K562 (cell line): Measurements from ENCODE around the gene TGFBR3L.

Experiments used
- ARID2 ChIP-seq: fragments of 450-650 bp; IDR thresholded peaks from 2 replicates; pipeline ENCODE4 v1.6.1; 2017; ENCODE audit warnings: antibody characterized with exemption, mild to moderate bottlenecking
- BACH1 ChIP-seq: fragments of 200-800 bp; sonication (Bioruptor generic); IDR thresholded peaks from 2 replicates; pipeline ENCODE4 v1.6.1; 2016; ENCODE audit warnings: missing genetic modification characterization, missing compliant biosample characterization
- BHLHE40 ChIP-seq: IDR thresholded peaks from 2 replicates; pipeline ENCODE4 v1.6.1; 2011; ENCODE audit warnings: low read length, improper control_type of control experiment
- CCAR2 ChIP-seq: fragments of 200-400 bp; formaldehyde crosslinking; IDR thresholded peaks from 2 replicates; pipeline ENCODE4 v1.6.1; 2017; ENCODE audit warnings: mild to moderate bottlenecking, low read depth, low read length
- NFE2 ChIP-seq: IDR thresholded peaks from 2 replicates; pipeline ENCODE4 v1.6.1; 2014; ENCODE audit warnings: antibody characterized with exemption, low read depth
- POLR2A ChIP-seq: fragments of 450-650 bp; conservative IDR thresholded peaks from 2 replicates; pipeline ENCODE4 v1.6.1; 2016
- SRF ChIP-seq, 2 experiments: fragments of 250-450, 450-650 bp in 1 of 2; sonication (Bioruptor Pico) in 1 of 2; sonication (generic) in 1 of 2; formaldehyde crosslinking; IDR thresholded peaks; 2 replicates each; pipeline versions ENCODE4 v1.5.0 to v1.5.1; 2020 to 2022; ENCODE audit warnings: mild to moderate bottlenecking in 1 of 2, missing genetic modification reagents in 1 of 2
- ZNF124 ChIP-seq: sonication (generic); formaldehyde crosslinking; IDR thresholded peaks from 2 replicates; pipeline ENCODE4 v1.8.1; 2022; ENCODE audit warnings: missing genetic modification reagents
- ZNF274 ChIP-seq: IDR thresholded peaks from 2 replicates; pipeline ENCODE4 v1.6.1; 2011; ENCODE audit warnings: low read depth, mild to moderate bottlenecking, low read length, moderate library complexity, borderline replicate concordance
- ZNF324 ChIP-seq: fragments of 250-450 bp; sonication (Bioruptor Pico); IDR thresholded peaks from 2 replicates; pipeline ENCODE4 v1.4.0; 2020; ENCODE audit warnings: mild to moderate bottlenecking
- ZNF436 ChIP-seq: fragments of 250-450, 450-650 bp; sonication (Bioruptor Pico); formaldehyde crosslinking; IDR thresholded peaks from 2 replicates; pipeline ENCODE4 v1.7.0; 2020; ENCODE audit warnings: mild to moderate bottlenecking
- TF ChIP-seq, protein P1 (sequence below): sonication (generic); formaldehyde crosslinking; IDR thresholded peaks from 2 replicates; pipeline ENCODE4 v1.8.0; 2023; ENCODE audit warnings: mild to moderate bottlenecking, missing genetic modification reagents
- TF ChIP-seq, protein P2 (sequence below), 3 experiments: IDR thresholded peaks in 2 of 3; conservative IDR thresholded peaks in 1 of 3; 2 replicates each; pipeline ENCODE4 v1.5.1; 2011 to 2012; ENCODE audit warnings: low read length in 3 of 3, mild to moderate bottlenecking in 3 of 3, control low read depth in 2 of 3, improper control_type of control experiment in 1 of 3, inconsistent platforms in 1 of 3, low read depth in 1 of 3, mixed read lengths in 1 of 3, moderate library complexity in 1 of 3; ENCODE audit not compliant: insufficient read depth in 2 of 3
- TF ChIP-seq, protein P3 (sequence below): fragments of 450-650 bp; IDR thresholded peaks from 2 replicates; pipeline ENCODE4 v1.6.1; 2016; ENCODE audit warnings: borderline replicate concordance

DNA sequence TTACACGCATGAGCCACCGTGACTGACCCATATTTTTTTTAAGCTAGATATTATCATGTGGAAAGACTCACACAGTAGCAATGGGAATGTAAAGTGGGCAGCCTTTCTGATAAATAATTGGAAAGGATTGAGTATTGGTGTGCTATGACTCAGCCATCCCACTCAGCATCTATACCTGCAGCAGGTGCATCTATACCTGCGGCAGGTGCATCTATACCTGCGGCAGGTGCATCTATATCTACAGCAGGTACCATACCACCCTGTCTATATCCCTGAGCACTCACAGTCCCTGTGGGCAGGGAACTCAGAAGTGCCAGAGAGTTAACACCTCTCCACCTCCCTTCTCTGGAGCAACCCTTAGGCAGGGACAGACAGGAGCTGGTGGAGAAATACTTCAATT is 31.5 kb upstream of the TGFBR3L start:
- TF ChIP-seq ZNF436 (CRISPR knock-in tag), result no peak
- TF ChIP-seq, protein P1, sequence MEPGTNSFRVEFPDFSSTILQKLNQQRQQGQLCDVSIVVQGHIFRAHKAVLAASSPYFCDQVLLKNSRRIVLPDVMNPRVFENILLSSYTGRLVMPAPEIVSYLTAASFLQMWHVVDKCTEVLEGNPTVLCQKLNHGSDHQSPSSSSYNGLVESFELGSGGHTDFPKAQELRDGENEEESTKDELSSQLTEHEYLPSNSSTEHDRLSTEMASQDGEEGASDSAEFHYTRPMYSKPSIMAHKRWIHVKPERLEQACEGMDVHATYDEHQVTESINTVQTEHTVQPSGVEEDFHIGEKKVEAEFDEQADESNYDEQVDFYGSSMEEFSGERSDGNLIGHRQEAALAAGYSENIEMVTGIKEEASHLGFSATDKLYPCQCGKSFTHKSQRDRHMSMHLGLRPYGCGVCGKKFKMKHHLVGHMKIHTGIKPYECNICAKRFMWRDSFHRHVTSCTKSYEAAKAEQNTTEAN (CRISPR knock-in tag), result no peak
- TF ChIP-seq POLR2A, result no peak
- TF ChIP-seq, protein P2, sequence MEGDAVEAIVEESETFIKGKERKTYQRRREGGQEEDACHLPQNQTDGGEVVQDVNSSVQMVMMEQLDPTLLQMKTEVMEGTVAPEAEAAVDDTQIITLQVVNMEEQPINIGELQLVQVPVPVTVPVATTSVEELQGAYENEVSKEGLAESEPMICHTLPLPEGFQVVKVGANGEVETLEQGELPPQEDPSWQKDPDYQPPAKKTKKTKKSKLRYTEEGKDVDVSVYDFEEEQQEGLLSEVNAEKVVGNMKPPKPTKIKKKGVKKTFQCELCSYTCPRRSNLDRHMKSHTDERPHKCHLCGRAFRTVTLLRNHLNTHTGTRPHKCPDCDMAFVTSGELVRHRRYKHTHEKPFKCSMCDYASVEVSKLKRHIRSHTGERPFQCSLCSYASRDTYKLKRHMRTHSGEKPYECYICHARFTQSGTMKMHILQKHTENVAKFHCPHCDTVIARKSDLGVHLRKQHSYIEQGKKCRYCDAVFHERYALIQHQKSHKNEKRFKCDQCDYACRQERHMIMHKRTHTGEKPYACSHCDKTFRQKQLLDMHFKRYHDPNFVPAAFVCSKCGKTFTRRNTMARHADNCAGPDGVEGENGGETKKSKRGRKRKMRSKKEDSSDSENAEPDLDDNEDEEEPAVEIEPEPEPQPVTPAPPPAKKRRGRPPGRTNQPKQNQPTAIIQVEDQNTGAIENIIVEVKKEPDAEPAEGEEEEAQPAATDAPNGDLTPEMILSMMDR (IDR thresholded peaks at IDR 0.05 in 2 of 3, conservative IDR thresholded peaks at IDR 0.05 in 1 of 3; ENCODE audit: insufficient read depth in 2 of 3, low read depth in 1 of 3, low read length in 3 of 3), result no peak
- TF ChIP-seq ARID2, result no peak
- no peak for TF ChIP-seq BHLHE40
- TF ChIP-seq, protein P3, sequence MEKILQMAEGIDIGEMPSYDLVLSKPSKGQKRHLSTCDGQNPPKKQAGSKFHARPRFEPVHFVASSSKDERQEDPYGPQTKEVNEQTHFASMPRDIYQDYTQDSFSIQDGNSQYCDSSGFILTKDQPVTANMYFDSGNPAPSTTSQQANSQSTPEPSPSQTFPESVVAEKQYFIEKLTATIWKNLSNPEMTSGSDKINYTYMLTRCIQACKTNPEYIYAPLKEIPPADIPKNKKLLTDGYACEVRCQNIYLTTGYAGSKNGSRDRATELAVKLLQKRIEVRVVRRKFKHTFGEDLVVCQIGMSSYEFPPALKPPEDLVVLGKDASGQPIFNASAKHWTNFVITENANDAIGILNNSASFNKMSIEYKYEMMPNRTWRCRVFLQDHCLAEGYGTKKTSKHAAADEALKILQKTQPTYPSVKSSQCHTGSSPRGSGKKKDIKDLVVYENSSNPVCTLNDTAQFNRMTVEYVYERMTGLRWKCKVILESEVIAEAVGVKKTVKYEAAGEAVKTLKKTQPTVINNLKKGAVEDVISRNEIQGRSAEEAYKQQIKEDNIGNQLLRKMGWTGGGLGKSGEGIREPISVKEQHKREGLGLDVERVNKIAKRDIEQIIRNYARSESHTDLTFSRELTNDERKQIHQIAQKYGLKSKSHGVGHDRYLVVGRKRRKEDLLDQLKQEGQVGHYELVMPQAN, result no peak
- no peak for TF ChIP-seq CCAR2
- no peak for TF ChIP-seq ZNF324 (CRISPR knock-in tag)
- no peak for TF ChIP-seq ZNF274
- no peak for TF ChIP-seq ZNF124 (CRISPR knock-in tag)
- TF ChIP-seq NFE2, result no peak
- TF ChIP-seq SRF (CRISPR knock-in tag; IDR thresholded peaks at IDR 0.05), result no peak
- no peak for TF ChIP-seq BACH1 (tag)
